IMR-90 (cell line): ENCODE data around the gene GNAI2.

Experiments
- BHLHE40 ChIP-seq: fragments of 150-350 bp; IDR thresholded peaks from 2 replicates; pipeline ENCODE4 v1.6.1; 2016; ENCODE audit warnings: mild to moderate bottlenecking, low read depth, low read length
- CTCF ChIP-seq: conservative IDR thresholded peaks from 2 replicates; pipeline ENCODE4 v1.5.1; 2012; ENCODE audit warnings: mild to moderate bottlenecking, low read depth, low read length, improper control_type of control experiment
- POLR2A ChIP-seq: IDR thresholded peaks from 2 replicates; pipeline ENCODE4 v1.6.1; 2012; ENCODE audit warnings: mild to moderate bottlenecking, low read depth, low read length
- USF2 ChIP-seq: fragments of 150-350 bp; IDR thresholded peaks from 2 replicates; pipeline ENCODE4 v1.6.1; 2017; ENCODE audit warnings: mild to moderate bottlenecking, antibody characterized with exemption, low read length, low read depth

- TF ChIP-seq CTCF (no peak), POLR2A (no peak), BHLHE40 (no peak), USF2 (no peak)
Measured at GRCh38 chr3:50243543-50243895, 7.5 kb downstream of the GNAI2 start.
